Adrenal gland (tissue), 5 donors: Measurements from ENCODE around the gene FBXO24.

Experiments used
- POLR2A ChIP-seq, 2 donors: fragments of 450-650 bp; IDR thresholded peaks; one replicate each; pipeline ENCODE4 v1.6.1; 2017; ENCODE audit warnings: antibody characterized with exemption in 2 of 2, mild to moderate bottlenecking in 2 of 2, moderate library complexity in 1 of 2
- TF ChIP-seq, protein P1 (sequence below), 6 experiments: fragments of 450-650 bp in 4 of 6; fragments of 200-600 bp in 2 of 6; sonication (generic) in 1 of 6; IDR thresholded peaks; 1 replicate in 5 of 6; 2 replicates in 1 of 6; pipeline versions ENCODE4 v1.5.1 to v1.8.0; 2016 to 2021; ENCODE audit warnings: antibody characterized with exemption in 6 of 6, mild to moderate bottlenecking in 2 of 6, moderate library complexity in 1 of 6
- donor health status: DM: no; HTN: no; CAD: no.

DNA sequence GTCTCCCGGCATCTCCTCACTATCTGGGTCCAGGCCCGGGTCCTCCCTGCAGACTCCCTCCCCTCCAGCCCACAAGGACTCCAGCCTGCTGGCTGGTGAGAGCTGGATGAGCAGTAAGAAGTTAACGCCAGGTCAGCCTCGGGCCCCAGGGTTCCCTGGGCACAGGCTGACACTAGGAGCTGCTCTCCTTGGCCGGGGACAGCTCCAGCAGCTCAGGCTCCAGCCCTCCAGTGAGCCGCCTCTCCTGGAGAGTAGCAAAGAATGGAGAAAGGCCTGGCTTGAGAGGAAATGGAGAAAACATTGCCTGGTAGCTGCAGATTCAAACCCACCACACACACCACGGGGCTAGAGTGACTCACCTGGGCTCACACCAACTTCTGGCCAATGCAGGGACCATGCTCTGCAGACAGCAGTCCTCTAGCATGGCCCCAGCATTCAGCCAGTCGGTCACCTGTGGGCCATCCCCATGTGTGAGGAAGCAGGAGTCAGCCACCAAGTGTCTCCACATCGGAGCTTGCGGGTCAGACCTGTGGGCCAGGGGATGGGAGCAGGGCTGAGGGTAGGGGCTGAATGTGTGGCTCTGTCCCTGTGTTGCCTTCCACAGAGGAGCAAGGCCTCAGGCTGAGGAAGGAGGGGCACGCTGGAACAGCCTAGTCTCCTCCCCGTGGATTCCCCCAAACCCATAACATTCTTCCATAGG is 18.9 kb upstream of the FBXO24 start:
- TF ChIP-seq, protein P1, sequence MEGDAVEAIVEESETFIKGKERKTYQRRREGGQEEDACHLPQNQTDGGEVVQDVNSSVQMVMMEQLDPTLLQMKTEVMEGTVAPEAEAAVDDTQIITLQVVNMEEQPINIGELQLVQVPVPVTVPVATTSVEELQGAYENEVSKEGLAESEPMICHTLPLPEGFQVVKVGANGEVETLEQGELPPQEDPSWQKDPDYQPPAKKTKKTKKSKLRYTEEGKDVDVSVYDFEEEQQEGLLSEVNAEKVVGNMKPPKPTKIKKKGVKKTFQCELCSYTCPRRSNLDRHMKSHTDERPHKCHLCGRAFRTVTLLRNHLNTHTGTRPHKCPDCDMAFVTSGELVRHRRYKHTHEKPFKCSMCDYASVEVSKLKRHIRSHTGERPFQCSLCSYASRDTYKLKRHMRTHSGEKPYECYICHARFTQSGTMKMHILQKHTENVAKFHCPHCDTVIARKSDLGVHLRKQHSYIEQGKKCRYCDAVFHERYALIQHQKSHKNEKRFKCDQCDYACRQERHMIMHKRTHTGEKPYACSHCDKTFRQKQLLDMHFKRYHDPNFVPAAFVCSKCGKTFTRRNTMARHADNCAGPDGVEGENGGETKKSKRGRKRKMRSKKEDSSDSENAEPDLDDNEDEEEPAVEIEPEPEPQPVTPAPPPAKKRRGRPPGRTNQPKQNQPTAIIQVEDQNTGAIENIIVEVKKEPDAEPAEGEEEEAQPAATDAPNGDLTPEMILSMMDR (IDR thresholded peaks at IDR 0.05), result no peak
- peak in 1 of 2 donors; percentile 15 for TF ChIP-seq POLR2A (IDR thresholded peaks at IDR 0.05)
